Activated CD8-positive, alpha-beta T cell treated with anti-CD3 and anti-CD28 coated beads for 36 hours (primary cell): ENCODE measurements around the gene BAZ2B. TPM values are rescaled to one million over a fixed set of nuclear protein-coding genes. Genes with fewer than 3 reads are reported as not detected.
"Not testable (repeated sequence)": the region's sequence is repeated elsewhere in the genome, so short reads cannot be mapped to it uniquely, and the experiment has no call there.

ENCODE experiments used
- ATAC-seq: fragments of 200-7000 bp; cut with Tn5 transposase; one replicate; pipeline ENCODE4 v1.10.0; 2021; ENCODE audit warnings: mild to moderate bottlenecking, moderate library complexity
- CTCF ChIA-PET: fragments of 350-600 bp; sonication (Branson Sonifier 250); formaldehyde crosslinking; loops from one replicate; lab custom pipeline; 2021; ENCODE audit warnings: antibody characterized with exemption; lab: Charles Lee
- POLR2A ChIA-PET: fragments of 350-600 bp; sonication (Branson Sonifier 250); formaldehyde crosslinking; loops from one replicate; lab custom pipeline; 2021; ENCODE audit warnings: antibody characterized with exemption; lab: Charles Lee
- DNase-seq: peaks from one replicate; pipeline ENCODE4 v3.0.0-alpha.2; 2020
- H3K27ac Mint-ChIP-seq: one replicate; pipeline ENCODE4 v1.8.0; 2021; ENCODE audit warnings: mild to moderate bottlenecking, mixed read lengths
- H3K27me3 Mint-ChIP-seq: one replicate; pipeline ENCODE4 v1.8.0; 2021; ENCODE audit warnings: mixed read lengths
- H3K36me3 Mint-ChIP-seq: one replicate; pipeline ENCODE4 v1.8.0; 2021; ENCODE audit warnings: low read depth, mixed read lengths
- H3K4me1 Mint-ChIP-seq: one replicate; pipeline ENCODE4 v1.8.0; 2021; ENCODE audit warnings: low read depth, mixed read lengths
- H3K4me3 Mint-ChIP-seq: one replicate; pipeline ENCODE4 v1.8.0; 2021; ENCODE audit warnings: mild to moderate bottlenecking, moderate library complexity, mixed read lengths
- H3K9me3 Mint-ChIP-seq: one replicate; pipeline ENCODE4 v1.8.0; 2021; ENCODE audit warnings: mixed read lengths
- intact Hi-C: fragments of 100-400 bp; cut with micrococcal nuclease; formaldehyde crosslinking; loops from one replicate; pipeline ENCODE4 v1.10.0; 2022
- total RNA-seq, 2 experiments: library from RNA; stranded (reverse); gene quantifications; one replicate each; pipeline ENCODE4 v1.2.3, GENCODE V29; 2021
- TF ChIP-seq, protein P1 (sequence below): fragments of 200-600 bp; IDR thresholded peaks from one replicate; pipeline ENCODE4 v1.8.0; 2022; ENCODE audit warnings: antibody characterized with exemption, mild to moderate bottlenecking

The BAZ2B gene
- total RNA-seq, 2 experiments from 2014 or later = 7.7 to 8.2 TPM

- ChIA-PET CTCF (interaction anchor here (0.6 kb wide), 1 partner anchor 244 kb away, joined by 3 read pairs; no protein-coding TSS in a partner anchor), POLR2A (no interaction called here)
- Mint-ChIP-seq H3K4me1 (no peaks in the 10 kb centered on the region), H3K27ac (no peak overlapping the region), H3K9me3 (peaks cover 9% of the 10 kb centered on the region), H3K4me3 (no peak overlapping the region), H3K36me3 (peaks cover 2% of the 10 kb centered on the region), H3K27me3 (no peaks in the 10 kb centered on the region)
- TF ChIP-seq, protein P1, sequence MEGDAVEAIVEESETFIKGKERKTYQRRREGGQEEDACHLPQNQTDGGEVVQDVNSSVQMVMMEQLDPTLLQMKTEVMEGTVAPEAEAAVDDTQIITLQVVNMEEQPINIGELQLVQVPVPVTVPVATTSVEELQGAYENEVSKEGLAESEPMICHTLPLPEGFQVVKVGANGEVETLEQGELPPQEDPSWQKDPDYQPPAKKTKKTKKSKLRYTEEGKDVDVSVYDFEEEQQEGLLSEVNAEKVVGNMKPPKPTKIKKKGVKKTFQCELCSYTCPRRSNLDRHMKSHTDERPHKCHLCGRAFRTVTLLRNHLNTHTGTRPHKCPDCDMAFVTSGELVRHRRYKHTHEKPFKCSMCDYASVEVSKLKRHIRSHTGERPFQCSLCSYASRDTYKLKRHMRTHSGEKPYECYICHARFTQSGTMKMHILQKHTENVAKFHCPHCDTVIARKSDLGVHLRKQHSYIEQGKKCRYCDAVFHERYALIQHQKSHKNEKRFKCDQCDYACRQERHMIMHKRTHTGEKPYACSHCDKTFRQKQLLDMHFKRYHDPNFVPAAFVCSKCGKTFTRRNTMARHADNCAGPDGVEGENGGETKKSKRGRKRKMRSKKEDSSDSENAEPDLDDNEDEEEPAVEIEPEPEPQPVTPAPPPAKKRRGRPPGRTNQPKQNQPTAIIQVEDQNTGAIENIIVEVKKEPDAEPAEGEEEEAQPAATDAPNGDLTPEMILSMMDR = no peak
- intact Hi-C loops = no loop called here
- ATAC-seq (no peak), DNase-seq (no peak)
Observed at GRCh38 chr2:159639071-159639470, 22.7 kb upstream of the BAZ2B start.

DNA sequence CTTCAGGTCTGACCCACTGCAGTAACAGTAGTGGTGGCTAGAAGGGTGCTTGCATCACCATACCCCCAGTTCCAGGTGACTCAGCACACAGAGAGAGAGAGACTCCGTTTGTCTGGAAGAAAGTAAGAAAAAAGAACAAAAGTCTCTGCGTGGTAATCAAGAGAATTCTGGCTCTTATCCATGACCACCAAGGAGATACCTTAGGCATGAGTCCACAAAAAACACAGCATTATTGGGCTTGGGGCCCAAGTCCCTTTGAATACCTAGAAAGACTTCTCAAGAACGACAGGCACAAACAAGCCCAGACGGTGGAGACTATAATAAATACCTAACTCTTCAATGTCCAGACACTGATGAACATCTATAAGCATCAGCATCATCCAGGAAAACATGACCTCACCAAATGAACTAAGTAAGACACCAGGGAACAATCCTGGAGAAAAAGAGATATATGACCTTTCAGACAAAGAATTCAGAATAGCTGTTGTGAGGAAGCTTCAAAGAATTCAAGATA, 21.7 kb upstream of the BAZ2B start:
- DNase-seq (no peak), ATAC-seq (no peak)
- Mint-ChIP-seq H3K4me3 (no peak overlapping the region), H3K27ac (no peak overlapping the region), H3K27me3 (no peaks in the 10 kb centered on the region), H3K9me3 (peaks cover 9% of the 10 kb centered on the region), H3K36me3 (peaks cover 2% of the 10 kb centered on the region), H3K4me1 (no peaks in the 10 kb centered on the region)
- TF ChIP-seq, protein P1 = no peak
- intact Hi-C loops = no loop called here
- ChIA-PET CTCF (no interaction called here), POLR2A (no interaction called here)

DNA sequence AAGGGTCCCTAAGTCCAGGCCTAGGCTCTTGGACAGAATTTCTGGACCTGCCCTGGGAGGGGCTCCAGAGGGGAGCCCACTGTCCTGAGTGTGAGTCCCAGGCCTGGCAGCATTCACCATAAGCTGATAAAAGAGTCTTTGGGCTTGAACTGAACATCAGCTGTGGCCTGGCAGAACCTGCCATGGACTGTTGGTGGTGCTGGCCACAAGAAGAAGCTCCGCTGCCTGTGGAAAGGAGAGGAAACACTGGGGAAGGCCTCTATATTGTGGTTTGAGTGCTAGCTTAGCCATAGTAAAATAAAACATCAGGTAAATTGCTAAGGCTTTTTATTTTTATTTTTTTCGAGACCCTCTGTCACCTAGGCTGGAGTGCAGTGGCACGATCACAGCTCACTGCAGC, 20.9 kb upstream of the BAZ2B start:
- TF ChIP-seq, protein P1 = no peak
- POLR2A ChIA-PET = no interaction called here
- no peak overlapping the region for H3K4me3 Mint-ChIP-seq
- CTCF ChIA-PET = no interaction called here
- DNase-seq (no peak), ATAC-seq (no peak)
- H3K9me3 Mint-ChIP-seq = peaks cover 9% of the 10 kb centered on the region
- no peaks in the 10 kb centered on the region for H3K27me3 Mint-ChIP-seq
- intact Hi-C loops = no loop called here
- H3K27ac Mint-ChIP-seq = no peak overlapping the region
- peaks cover 2% of the 10 kb centered on the region for H3K36me3 Mint-ChIP-seq
- H3K4me1 Mint-ChIP-seq = no peaks in the 10 kb centered on the region

- Mint-ChIP-seq H3K4me3 (no peak overlapping the region), H3K27ac (no peak overlapping the region), H3K36me3 (peaks cover 2% of the 10 kb centered on the region), H3K9me3 (peaks cover 9% of the 10 kb centered on the region), H3K27me3 (no peaks in the 10 kb centered on the region), H3K4me1 (no peaks in the 10 kb centered on the region)
- ATAC-seq = no peak
- ChIA-PET POLR2A (no interaction called here), CTCF (no interaction called here)
- TF ChIP-seq, protein P1 = no peak
- DNase-seq = no peak
- intact Hi-C loops = no loop called here
Observed at GRCh38 chr2:159635006-159635789, 18.9 kb upstream of the BAZ2B start.

- ATAC-seq (no peak), DNase-seq (no peak)
- CTCF ChIA-PET = no interaction called here
- Mint-ChIP-seq H3K9me3 (peaks cover under 1% of the 10 kb centered on the region), H3K27ac (no peak overlapping the region), H3K4me1 (no peaks in the 10 kb centered on the region), H3K36me3 (peaks cover under 1% of the 10 kb centered on the region), H3K4me3 (no peak overlapping the region), H3K27me3 (no peaks in the 10 kb centered on the region)
- intact Hi-C loops = no loop called here
- TF ChIP-seq, protein P1 = no peak
- POLR2A ChIA-PET = no interaction called here
Observed at GRCh38 chr2:159633219-159633618, 16.9 kb upstream of the BAZ2B start.

- H3K36me3 Mint-ChIP-seq, ATAC-seq, POLR2A ChIA-PET, H3K9me3 Mint-ChIP-seq, H3K4me3 Mint-ChIP-seq, H3K27ac Mint-ChIP-seq, H3K27me3 Mint-ChIP-seq, intact Hi-C loops, CTCF ChIA-PET, DNase-seq, H3K4me1 Mint-ChIP-seq: not testable (repeated sequence)
Observed at GRCh38 chr2:159625628-159626027, 9.3 kb upstream of the BAZ2B start.
